Measurements from ENCODE around the gene NTMT1. TPM values are rescaled to one million over a fixed set of nuclear protein-coding genes. Genes with fewer than 3 reads are reported as not detected.

Gene NTMT1
- total and polyA plus RNA-seq, 4 donors, result 14.3 to 54.7 (median 33.2) TPM

DNA sequence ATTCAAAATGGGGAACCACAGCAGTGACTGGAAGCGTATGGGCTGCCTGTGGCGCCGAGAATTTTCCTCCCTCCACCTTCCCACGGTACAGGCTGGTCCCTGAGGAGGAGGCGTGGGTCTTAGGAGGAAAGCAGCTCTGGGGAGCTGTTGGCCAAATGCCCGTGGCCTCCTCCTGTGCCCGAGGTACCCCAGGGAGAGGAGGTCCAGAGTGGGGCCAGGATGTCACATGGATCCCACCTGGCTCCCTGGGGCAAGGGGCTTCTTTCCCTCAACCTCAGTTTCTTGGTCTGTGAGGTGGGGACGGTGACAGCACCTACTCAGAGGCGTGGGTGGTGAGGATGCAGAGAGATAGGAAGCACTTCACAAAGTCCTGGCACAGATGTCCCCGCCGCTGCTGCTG, 56.0 kb downstream of the NTMT1 start:
- WGBS, 2 donors, result 70 to 72% methylated on average over 11 of the region's 11 CpGs
- no peak for DNase-seq
- Histone ChIP-seq H3K4me1 (ENCODE audit: control insufficient read depth in 5 of 5, insufficient read depth in 5 of 5, low read length in 5 of 5) (no peaks in the 10 kb centered on the region), H3K27ac (ENCODE audit: low read depth in 1 of 2, low read length in 1 of 2) (no peak overlapping the region), H3K36me3 (ENCODE audit: control insufficient read depth in 4 of 4, insufficient read depth in 4 of 4, low read length in 4 of 4) (no peaks in the 10 kb centered on the region), H3K4me3 (no peak overlapping the region), H3K9ac (ENCODE audit: insufficient read depth in 1 of 2, low read length in 2 of 2) (no peak overlapping the region), H3K9me3 (ENCODE audit: control insufficient read depth in 4 of 4, insufficient read depth in 3 of 4, low read length in 3 of 4) (no peaks in the 10 kb centered on the region), H3K27me3 (ENCODE audit: control insufficient read depth in 3 of 3, insufficient read depth in 3 of 3, low read length in 2 of 3) (peaks cover 0 to 10% (median 0%) of the 10 kb centered on the region in 3 donors)
- TF ChIP-seq, protein P1, sequence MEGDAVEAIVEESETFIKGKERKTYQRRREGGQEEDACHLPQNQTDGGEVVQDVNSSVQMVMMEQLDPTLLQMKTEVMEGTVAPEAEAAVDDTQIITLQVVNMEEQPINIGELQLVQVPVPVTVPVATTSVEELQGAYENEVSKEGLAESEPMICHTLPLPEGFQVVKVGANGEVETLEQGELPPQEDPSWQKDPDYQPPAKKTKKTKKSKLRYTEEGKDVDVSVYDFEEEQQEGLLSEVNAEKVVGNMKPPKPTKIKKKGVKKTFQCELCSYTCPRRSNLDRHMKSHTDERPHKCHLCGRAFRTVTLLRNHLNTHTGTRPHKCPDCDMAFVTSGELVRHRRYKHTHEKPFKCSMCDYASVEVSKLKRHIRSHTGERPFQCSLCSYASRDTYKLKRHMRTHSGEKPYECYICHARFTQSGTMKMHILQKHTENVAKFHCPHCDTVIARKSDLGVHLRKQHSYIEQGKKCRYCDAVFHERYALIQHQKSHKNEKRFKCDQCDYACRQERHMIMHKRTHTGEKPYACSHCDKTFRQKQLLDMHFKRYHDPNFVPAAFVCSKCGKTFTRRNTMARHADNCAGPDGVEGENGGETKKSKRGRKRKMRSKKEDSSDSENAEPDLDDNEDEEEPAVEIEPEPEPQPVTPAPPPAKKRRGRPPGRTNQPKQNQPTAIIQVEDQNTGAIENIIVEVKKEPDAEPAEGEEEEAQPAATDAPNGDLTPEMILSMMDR (IDR thresholded peaks at IDR 0.05; ENCODE audit: control extremely low read depth, extremely low read depth), result no peak
- no peak for ATAC-seq (ENCODE audit: insufficient read depth, low FRiP score)

DNA sequence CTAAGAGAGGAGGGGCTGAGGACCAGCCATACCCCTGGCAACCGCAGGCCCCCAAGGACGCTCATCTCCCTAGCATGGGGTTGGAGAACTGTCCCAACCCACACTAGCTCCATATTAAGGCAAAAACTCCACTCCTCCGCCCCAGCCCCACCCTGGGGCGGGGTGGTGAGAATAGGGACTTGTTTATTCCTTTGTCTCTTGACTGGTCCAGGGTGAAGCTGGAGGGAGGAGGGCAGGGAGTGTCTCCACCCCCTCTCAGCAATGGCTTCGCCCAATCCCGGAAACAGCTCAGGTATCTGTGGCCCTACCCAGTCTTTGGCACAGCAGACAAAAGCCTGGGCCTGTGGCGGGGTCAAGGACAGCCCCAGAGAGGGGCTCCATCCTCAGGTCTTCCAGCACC, 56.4 kb downstream of the NTMT1 start:
- Histone ChIP-seq H3K4me3 (no peak overlapping the region), H3K9ac (ENCODE audit: insufficient read depth in 1 of 2, low read length in 2 of 2) (no peak overlapping the region), H3K36me3 (ENCODE audit: control insufficient read depth in 4 of 4, insufficient read depth in 4 of 4, low read length in 4 of 4) (no peaks in the 10 kb centered on the region), H3K27me3 (ENCODE audit: control insufficient read depth in 3 of 3, insufficient read depth in 3 of 3, low read length in 2 of 3) (peaks cover 0 to 10% (median 0%) of the 10 kb centered on the region in 3 donors), H3K4me1 (ENCODE audit: control insufficient read depth in 5 of 5, insufficient read depth in 5 of 5, low read length in 5 of 5) (no peaks in the 10 kb centered on the region), H3K9me3 (ENCODE audit: control insufficient read depth in 4 of 4, insufficient read depth in 3 of 4, low read length in 3 of 4) (no peaks in the 10 kb centered on the region), H3K27ac (ENCODE audit: low read depth in 1 of 2, low read length in 1 of 2) (no peak overlapping the region)
- WGBS, 2 donors, result 80 to 87% methylated on average over 7 of the region's 7 CpGs
- DNase-seq, result no peak
- TF ChIP-seq, protein P1 (IDR thresholded peaks at IDR 0.05; ENCODE audit: control extremely low read depth, extremely low read depth), result no peak
- ATAC-seq (ENCODE audit: insufficient read depth, low FRiP score), result no peak

DNA sequence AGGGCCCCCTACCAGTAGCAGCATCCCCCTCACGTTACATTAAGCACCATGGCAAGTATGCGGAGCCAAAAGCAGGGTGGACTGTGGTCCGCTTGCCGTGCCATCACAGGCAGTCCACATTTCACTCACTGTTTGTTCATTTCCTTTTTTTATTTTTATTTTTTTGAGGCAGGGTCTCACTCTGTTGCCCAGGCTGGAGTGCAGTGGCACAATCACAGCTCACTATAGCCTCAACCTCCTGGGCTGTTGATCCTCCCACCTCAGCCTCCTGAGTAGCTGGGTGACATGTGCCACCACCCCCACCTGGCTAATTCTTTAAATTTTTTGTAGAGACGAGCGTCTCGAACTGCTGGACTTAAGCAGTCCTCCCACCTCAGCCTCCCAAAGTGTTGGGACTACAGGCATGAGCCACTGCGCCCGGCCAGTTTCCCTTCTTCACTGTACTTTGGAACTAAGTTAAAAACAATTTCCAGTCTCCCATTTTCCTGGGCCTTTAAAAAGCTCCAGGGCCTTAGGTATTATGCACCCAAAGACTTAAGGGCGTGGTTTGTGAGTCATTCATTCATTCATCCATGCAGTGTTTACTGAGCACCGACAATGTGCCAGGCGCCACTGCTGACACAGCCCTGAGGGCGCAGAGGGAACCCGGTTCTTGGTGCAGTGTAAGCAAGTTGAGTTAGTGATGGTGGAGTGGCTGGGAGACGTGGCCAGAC, 59.4 kb downstream of the NTMT1 start:
- WGBS, 2 donors, result 78 to 80% methylated on average over 15 of the region's 15 CpGs
- DNase-seq, result no peak
- no peak for ATAC-seq (ENCODE audit: insufficient read depth, low FRiP score)
- H3K4me1 ChIP-seq (ENCODE audit: control insufficient read depth in 5 of 5, insufficient read depth in 5 of 5, low read length in 5 of 5), result no peaks in the 10 kb centered on the region
- H3K4me3 ChIP-seq, result no peak overlapping the region
- H3K9me3 ChIP-seq (ENCODE audit: control insufficient read depth in 4 of 4, insufficient read depth in 3 of 4, low read length in 3 of 4), result no peaks in the 10 kb centered on the region
- H3K27ac ChIP-seq (ENCODE audit: low read depth in 1 of 2, low read length in 1 of 2), result no peak overlapping the region
- H3K9ac ChIP-seq (ENCODE audit: insufficient read depth in 1 of 2, low read length in 2 of 2), result no peak overlapping the region
- H3K36me3 ChIP-seq (ENCODE audit: control insufficient read depth in 4 of 4, insufficient read depth in 4 of 4, low read length in 4 of 4), result no peaks in the 10 kb centered on the region
- TF ChIP-seq, protein P1 (IDR thresholded peaks at IDR 0.05; ENCODE audit: control extremely low read depth, extremely low read depth), result no peak
- H3K27me3 ChIP-seq (ENCODE audit: control insufficient read depth in 3 of 3, insufficient read depth in 3 of 3, low read length in 2 of 3), result peaks cover 0 to 5% (median 0%) of the 10 kb centered on the region in 3 donors

Other genes starting within 250 kb of the NTMT1 start
- under 1 TPM; 0.15 to 0.28 TPM for gene C9orf50, start 5.1 kb upstream of the NTMT1 start, total RNA-seq
- not detected for gene C9orf50, start 5.1 kb upstream of the NTMT1 start, polyA plus RNA-seq
- 10 to 100 TPM; 11.8 to 19.5 TPM for gene ASB6, start 16.0 kb downstream of the NTMT1 start, total RNA-seq
- gene ASB6, start 16.0 kb downstream of the NTMT1 start, polyA plus RNA-seq, result 10 to 100 TPM; 15.7 to 16.4 TPM
- gene PRRX2, start 39.5 kb downstream of the NTMT1 start, total RNA-seq, result 1 to 10 TPM; 2.2 to 3.6 TPM
- gene PRRX2, start 39.5 kb downstream of the NTMT1 start, polyA plus RNA-seq, result 1 to 10 TPM; 3.4 to 3.8 TPM
- gene PTGES, start 126.9 kb downstream of the NTMT1 start, total RNA-seq, result 10 to 100 TPM; 12.0 to 16.0 TPM
- gene PTGES, start 126.9 kb downstream of the NTMT1 start, polyA plus RNA-seq, result 10 to 100 TPM in 1 of 2 donors, 1 to 10 TPM in 1; 8.0 to 19.8 TPM
- gene TOR1B, start 177.0 kb downstream of the NTMT1 start, total RNA-seq, result 10 to 100 TPM; 25.5 to 26.4 TPM
- 10 to 100 TPM; 10.1 to 26.7 TPM for gene TOR1B, start 177.0 kb downstream of the NTMT1 start, polyA plus RNA-seq
- gene TOR1A, start 198.0 kb downstream of the NTMT1 start, total RNA-seq, result 10 to 100 TPM; 22.0 to 34.8 TPM
- 10 to 100 TPM; 19.1 to 41.8 TPM for gene TOR1A, start 198.0 kb downstream of the NTMT1 start, polyA plus RNA-seq
- 10 to 100 TPM; 28.3 to 34.4 TPM for gene C9orf78, start 209.1 kb downstream of the NTMT1 start, total RNA-seq
- 10 to 100 TPM; 37.1 to 57.9 TPM for gene C9orf78, start 209.1 kb downstream of the NTMT1 start, polyA plus RNA-seq
- gene USP20, start 209.3 kb downstream of the NTMT1 start, total RNA-seq, result 10 to 100 TPM; 22.0 to 24.1 TPM
- gene USP20, start 209.3 kb downstream of the NTMT1 start, polyA plus RNA-seq, result 10 to 100 TPM; 15.7 to 20.9 TPM